Endothelial cell of umbilical vein (primary cell): ENCODE data around the gene RAD9A. TPM values are rescaled to one million over a fixed set of nuclear protein-coding genes. Genes with fewer than 3 reads are reported as not detected.

ENCODE experiments used
- BruUV-seq: library from RNA; stranded (reverse); fragments of 400-500 nt; replicated peaks from 2 replicates; lab custom pipeline; 2021; lab: Mats Ljungman, UMichigan
- CTCF ChIA-PET: fragments of 300-600, 350-600 bp; sonication (Branson Sonifier 250); formaldehyde crosslinking; loops from one replicate; lab custom pipeline; 2021; ENCODE audit warnings: antibody characterized with exemption, inconsistent platforms; lab: Charles Lee
- POLR2A ChIA-PET: fragments of 300-600, 350-600 bp; sonication (Branson Sonifier 250); formaldehyde crosslinking; loops from one replicate; lab custom pipeline; 2021; ENCODE audit warnings: antibody characterized with exemption, inconsistent platforms; lab: Charles Lee
- DNase-seq: peaks from one replicate; pipeline ENCODE4 v3.0.0-alpha.2; 2011; ENCODE audit warnings: low read depth, low spot score
- FAIRE-seq: peaks from 2 replicates; lab custom pipeline; 2011; peaks lifted over from hg19 to GRCh38; lab: Jason Lieb, UNC
- H2AFZ ChIP-seq: 2 replicates; pipeline ENCODE4 v1.6.0; 2012; ENCODE audit warnings: low read depth, low read length, control low read depth, inconsistent platforms
- H3K27ac ChIP-seq: 2 replicates; pipeline ENCODE4 v1.5.1; 2011; ENCODE audit warnings: low read depth, mild to moderate bottlenecking, control low read depth, low read length, moderate library complexity; ENCODE audit not compliant: insufficient read depth
- H3K27me3 ChIP-seq, 2 experiments: 2 replicates each; pipeline versions ENCODE4 v1.6.0 to v1.6.1; 2011; ENCODE audit warnings: low read length in 2 of 2, mixed read lengths in 1 of 2; ENCODE audit not compliant: control insufficient read depth in 2 of 2, insufficient read depth in 2 of 2
- H3K36me3 ChIP-seq, 2 experiments: 2 replicates in 1 of 2; 3 replicates in 1 of 2; pipeline ENCODE4 v1.5.1; 2011; ENCODE audit warnings: low read length in 2 of 2, mild to moderate bottlenecking in 1 of 2, moderate library complexity in 1 of 2; ENCODE audit not compliant: control insufficient read depth in 2 of 2, insufficient read depth in 2 of 2; ENCODE audit errors: extremely low read depth in 1 of 2
- H3K4me1 ChIP-seq: 3 replicates; pipeline ENCODE4 v1.5.1; 2011; ENCODE audit warnings: mild to moderate bottlenecking, low read length; ENCODE audit not compliant: control insufficient read depth, insufficient read depth; ENCODE audit errors: extremely low read depth
- H3K4me2 ChIP-seq: 2 replicates; pipeline ENCODE4 v1.6.1; 2011; ENCODE audit warnings: low read length, control low read depth, mixed read lengths; ENCODE audit not compliant: insufficient read depth
- H3K4me3 ChIP-seq, 3 experiments: fragments of 200-600 bp in 1 of 3; sonication (generic), shearing (Covaris generic) in 1 of 3; replicated peaks in 1 of 3; 2 replicates each; pipeline ENCODE4 v1.5.1; 2011 to 2016; ENCODE audit warnings: control low read depth in 3 of 3, low read length in 3 of 3, mild to moderate bottlenecking in 2 of 3, inconsistent platforms in 1 of 3, low read depth in 1 of 3, moderate library complexity in 1 of 3; ENCODE audit not compliant: insufficient read depth in 1 of 3
- H3K79me2 ChIP-seq: 2 replicates; pipeline ENCODE4 v1.6.0; 2012; ENCODE audit warnings: low read length, inconsistent platforms; ENCODE audit not compliant: control insufficient read depth, insufficient read depth
- H3K9ac ChIP-seq: replicated peaks from 2 replicates; pipeline ENCODE3; 2011; ENCODE audit warnings: low read length, control low read depth; ENCODE audit not compliant: insufficient read depth; ENCODE audit errors: extremely low read depth
- H3K9me1 ChIP-seq: replicated peaks from 3 replicates; pipeline ENCODE4 v1.6.0; 2011; ENCODE audit warnings: mild to moderate bottlenecking, low read length; ENCODE audit not compliant: control insufficient read depth, insufficient read depth; ENCODE audit errors: extremely low read depth
- H3K9me3 ChIP-seq: replicated peaks from 2 replicates; pipeline ENCODE4 v1.5.1; 2012; ENCODE audit warnings: low read length, inconsistent platforms; ENCODE audit not compliant: control insufficient read depth, insufficient read depth
- H4K20me1 ChIP-seq: replicated peaks from 2 replicates; pipeline ENCODE3; 2011; ENCODE audit warnings: mild to moderate bottlenecking, low read length; ENCODE audit not compliant: control insufficient read depth, insufficient read depth; ENCODE audit errors: extremely low read depth
- EZH2 ChIP-seq: IDR thresholded peaks from 2 replicates; pipeline ENCODE4 v1.6.1; 2012; ENCODE audit warnings: borderline replicate concordance, low read depth, mild to moderate bottlenecking, moderate library complexity, low read length, inconsistent platforms; ENCODE audit not compliant: severe bottlenecking
- FOS ChIP-seq: IDR thresholded peaks from 2 replicates; pipeline ENCODE4 v1.6.1; 2011; ENCODE audit warnings: mild to moderate bottlenecking, low read length, moderate library complexity, borderline replicate concordance; ENCODE audit not compliant: insufficient read depth
- GATA2 ChIP-seq: IDR thresholded peaks from 2 replicates; pipeline ENCODE4 v1.7.0; 2011; ENCODE audit warnings: low read depth, mild to moderate bottlenecking, moderate library complexity, mixed read lengths, low read length; ENCODE audit not compliant: insufficient read length, insufficient read depth
- JUN ChIP-seq: IDR thresholded peaks from 2 replicates; pipeline ENCODE4 v1.6.1; 2011; ENCODE audit warnings: borderline replicate concordance, low read depth; ENCODE audit not compliant: insufficient read length, insufficient read depth
- MAX ChIP-seq: IDR thresholded peaks from 2 replicates; pipeline ENCODE4 v1.6.1; 2011; ENCODE audit not compliant: insufficient read depth, insufficient read length
- MYC ChIP-seq: IDR thresholded peaks from one replicate; pipeline ENCODE4 v1.6.1; 2011; ENCODE audit warnings: mild to moderate bottlenecking, low read depth, low read length
- POLR2A ChIP-seq: IDR thresholded peaks from 2 replicates; pipeline ENCODE4 v1.6.1; 2012; ENCODE audit warnings: low read depth, mild to moderate bottlenecking, control low read depth, low read length
- POLR2AphosphoS5 ChIP-seq: IDR thresholded peaks from 2 replicates; pipeline ENCODE4 v1.6.1; 2012; ENCODE audit warnings: low read depth, mild to moderate bottlenecking, control low read depth, low read length, moderate library complexity; ENCODE audit not compliant: insufficient read depth
- dilution Hi-C: fragments of 300-500 bp; cut with MboI; formaldehyde crosslinking; loops from one replicate; pipeline ENCODE4 v1.15.0; 2019; ENCODE audit warnings: low sequenced_read_pairs; ENCODE audit not compliant: extremely low pct_ligation_motif_present
- intact Hi-C: fragments of 100-400 bp; cut with micrococcal nuclease; formaldehyde crosslinking; loops from one replicate; pipeline ENCODE4 v1.10.0; 2022
- polyA plus RNA-seq, 4 experiments: library from polyadenylated mRNA; depleted of rRNA in 3 of 4; stranded (reverse) in 3 of 4; unstranded in 1 of 4; fragments of >200 nt; gene quantifications; 2 replicates each; pipeline versions ENCODE4 v1.2.1 to v1.2.3, GENCODE V29; 2011 to 2012; ENCODE audit warnings: missing spikeins in 1 of 4
- total RNA-seq: library from RNA; stranded (reverse); gene quantifications from 2 replicates; pipeline ENCODE4 v1.2.3, GENCODE V29; 2021
- TF ChIP-seq, protein P1 (sequence below), 2 donors: IDR thresholded peaks; 1 replicate in 1 of 2; 2 replicates in 1 of 2; pipeline ENCODE4 v1.5.1; 2011; ENCODE audit warnings: low read length in 2 of 2, mild to moderate bottlenecking in 2 of 2, moderate library complexity in 2 of 2, control low read depth in 1 of 2, inconsistent platforms in 1 of 2, low read depth in 1 of 2; ENCODE audit not compliant: insufficient read depth in 1 of 2; ENCODE audit errors: extremely low read depth in 1 of 2

Gene RAD9A
- total and polyA plus RNA-seq, 2 donors (not counting 3 experiments of a cell fraction or from before 2014, with no cell fraction given): 18.4 to 22.2 TPM

GRCh38 chr11:67406969-67407687, 15.3 kb downstream of the RAD9A start:
- POLR2A ChIA-PET: no interaction called here
- no TSS peak for BruUV-seq
- Histone ChIP-seq H3K4me3 (no peak overlapping the region), H3K4me2 (no peak overlapping the region), H3K27ac (no peak overlapping the region), H3K9me3 (no peaks in the 10 kb centered on the region), H3K9me1 (no peaks in the 10 kb centered on the region), H4K20me1 (no peaks in the 10 kb centered on the region), H2AFZ (no peak overlapping the region), H3K36me3 (no peaks in the 10 kb centered on the region), H3K27me3 (peaks cover 0 to 3% of the 10 kb centered on the region in 2 experiments), H3K9ac (no peak overlapping the region), H3K4me1 (peaks cover 2% of the 10 kb centered on the region), H3K79me2 (no peaks in the 10 kb centered on the region)
- dilution Hi-C loops: no loop called here
- no peak for DNase-seq
- TF ChIP-seq EZH2 (no peak), POLR2AphosphoS5 (no peak), POLR2A (no peak), FOS (no peak), JUN (no peak), MAX (no peak), GATA2 (no peak), MYC (no peak)
- TF ChIP-seq, protein P1, sequence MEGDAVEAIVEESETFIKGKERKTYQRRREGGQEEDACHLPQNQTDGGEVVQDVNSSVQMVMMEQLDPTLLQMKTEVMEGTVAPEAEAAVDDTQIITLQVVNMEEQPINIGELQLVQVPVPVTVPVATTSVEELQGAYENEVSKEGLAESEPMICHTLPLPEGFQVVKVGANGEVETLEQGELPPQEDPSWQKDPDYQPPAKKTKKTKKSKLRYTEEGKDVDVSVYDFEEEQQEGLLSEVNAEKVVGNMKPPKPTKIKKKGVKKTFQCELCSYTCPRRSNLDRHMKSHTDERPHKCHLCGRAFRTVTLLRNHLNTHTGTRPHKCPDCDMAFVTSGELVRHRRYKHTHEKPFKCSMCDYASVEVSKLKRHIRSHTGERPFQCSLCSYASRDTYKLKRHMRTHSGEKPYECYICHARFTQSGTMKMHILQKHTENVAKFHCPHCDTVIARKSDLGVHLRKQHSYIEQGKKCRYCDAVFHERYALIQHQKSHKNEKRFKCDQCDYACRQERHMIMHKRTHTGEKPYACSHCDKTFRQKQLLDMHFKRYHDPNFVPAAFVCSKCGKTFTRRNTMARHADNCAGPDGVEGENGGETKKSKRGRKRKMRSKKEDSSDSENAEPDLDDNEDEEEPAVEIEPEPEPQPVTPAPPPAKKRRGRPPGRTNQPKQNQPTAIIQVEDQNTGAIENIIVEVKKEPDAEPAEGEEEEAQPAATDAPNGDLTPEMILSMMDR (IDR thresholded peaks at IDR 0.05; ENCODE audit: extremely low read depth in 1 of 2, insufficient read depth in 1 of 2, low read depth in 1 of 2, low read length in 2 of 2): no peak
- FAIRE-seq: no peak
- CTCF ChIA-PET: interaction anchor here (1.0 to 1.3 kb wide), 2 partner anchors 11 to 14 kb away, joined by 3 read pairs; no protein-coding TSS in a partner anchor
- intact Hi-C loops: no loop called here
